ENCODE measurements around the gene IQGAP1.

The IQGAP1 gene

DNA sequence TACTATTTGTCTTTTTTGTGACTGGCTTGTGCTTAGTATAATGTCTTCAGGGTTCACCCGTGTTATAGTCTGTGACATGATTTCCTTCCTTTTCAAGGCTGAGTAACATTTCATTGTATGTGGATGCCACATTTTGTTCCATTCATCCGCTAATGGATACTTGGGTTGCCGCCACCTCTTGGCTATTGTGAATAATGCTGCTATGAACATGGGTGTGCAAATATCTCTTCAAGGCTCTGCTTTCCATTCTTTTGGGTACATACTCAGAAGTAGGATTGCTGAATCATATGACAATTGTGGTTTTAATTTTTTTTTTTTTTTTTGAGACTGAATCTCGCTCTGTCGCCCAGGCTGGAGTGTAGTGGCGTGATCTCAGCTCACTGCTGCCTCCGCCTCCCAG, 157.1 kb downstream of the IQGAP1 start:
- DNase-seq (ENCODE audit: extremely low spot score) = no peak
- CTCF ChIA-PET = no interaction called here
- POLR2A ChIA-PET = no interaction called here
- TF ChIP-seq BHLHE40 (IDR thresholded peaks at IDR 0.05; ENCODE audit: borderline replicate concordance) (no peak), HDGF (IDR thresholded peaks at IDR 0.05; ENCODE audit: borderline replicate concordance) (no peak), ELF4 (IDR thresholded peaks at IDR 0.05) (no peak), NFRKB (IDR thresholded peaks at IDR 0.05) (no peak), FOXA1 (IDR thresholded peaks at IDR 0.05) (no peak), ZNF384 (IDR thresholded peaks at IDR 0.05) (no peak), LEF1 (IDR thresholded peaks at IDR 0.05; ENCODE audit: borderline replicate concordance) (no peak), ARNT (IDR thresholded peaks at IDR 0.05) (no peak), SP1 (IDR thresholded peaks at IDR 0.05) (no peak), TARDBP (IDR thresholded peaks at IDR 0.05) (no peak), CTBP1 (IDR thresholded peaks at IDR 0.05; ENCODE audit: borderline replicate concordance) (no peak), FOXK2 (IDR thresholded peaks at IDR 0.05) (no peak), L3MBTL2 (conservative IDR thresholded peaks at IDR 0.05) (no peak), FOXM1 (IDR thresholded peaks at IDR 0.05; ENCODE audit: borderline replicate concordance) (no peak)
- TF ChIP-seq, protein P1, sequence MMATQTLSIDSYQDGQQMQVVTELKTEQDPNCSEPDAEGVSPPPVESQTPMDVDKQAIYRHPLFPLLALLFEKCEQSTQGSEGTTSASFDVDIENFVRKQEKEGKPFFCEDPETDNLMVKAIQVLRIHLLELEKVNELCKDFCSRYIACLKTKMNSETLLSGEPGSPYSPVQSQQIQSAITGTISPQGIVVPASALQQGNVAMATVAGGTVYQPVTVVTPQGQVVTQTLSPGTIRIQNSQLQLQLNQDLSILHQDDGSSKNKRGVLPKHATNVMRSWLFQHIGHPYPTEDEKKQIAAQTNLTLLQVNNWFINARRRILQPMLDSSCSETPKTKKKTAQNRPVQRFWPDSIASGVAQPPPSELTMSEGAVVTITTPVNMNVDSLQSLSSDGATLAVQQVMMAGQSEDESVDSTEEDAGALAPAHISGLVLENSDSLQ (IDR thresholded peaks at IDR 0.05) = no peak

- CTCF ChIA-PET = no interaction called here
- POLR2A ChIA-PET = no interaction called here
- no peak for DNase-seq (ENCODE audit: extremely low spot score)
- TF ChIP-seq, protein P1 (IDR thresholded peaks at IDR 0.05) = no peak
- TF ChIP-seq NFRKB (IDR thresholded peaks at IDR 0.05) (no peak), FOXK2 (IDR thresholded peaks at IDR 0.05) (no peak), ARNT (IDR thresholded peaks at IDR 0.05) (no peak), LEF1 (IDR thresholded peaks at IDR 0.05; ENCODE audit: borderline replicate concordance) (no peak), SP1 (IDR thresholded peaks at IDR 0.05) (no peak), CTBP1 (IDR thresholded peaks at IDR 0.05; ENCODE audit: borderline replicate concordance) (no peak), BHLHE40 (IDR thresholded peaks at IDR 0.05; ENCODE audit: borderline replicate concordance) (no peak), L3MBTL2 (conservative IDR thresholded peaks at IDR 0.05) (no peak), FOXM1 (IDR thresholded peaks at IDR 0.05; ENCODE audit: borderline replicate concordance) (no peak)
These were observed 159.5 kb downstream of the IQGAP1 start for GRCh38 chr15:90547540-90547939.

- TF ChIP-seq SUZ12 (IDR thresholded peaks at IDR 0.05) = no peak
- TF ChIP-seq ELF4 (IDR thresholded peaks at IDR 0.05) = no peak
- TF ChIP-seq, protein P1 (IDR thresholded peaks at IDR 0.05) = no peak
- TF ChIP-seq SP1 (IDR thresholded peaks at IDR 0.05) = no peak
- no peak for TF ChIP-seq FOXK2 (IDR thresholded peaks at IDR 0.05)
- no peak for TF ChIP-seq HDGF (IDR thresholded peaks at IDR 0.05; ENCODE audit: borderline replicate concordance)
- TF ChIP-seq ZNF384 (IDR thresholded peaks at IDR 0.05) = no peak
- TF ChIP-seq NFRKB (IDR thresholded peaks at IDR 0.05) = no peak
- no peak for TF ChIP-seq ARNT (IDR thresholded peaks at IDR 0.05)
- no peak for TF ChIP-seq L3MBTL2 (conservative IDR thresholded peaks at IDR 0.05)
- TF ChIP-seq BHLHE40 (IDR thresholded peaks at IDR 0.05; ENCODE audit: borderline replicate concordance) = no peak
- no peak for TF ChIP-seq CTBP1 (IDR thresholded peaks at IDR 0.05; ENCODE audit: borderline replicate concordance)
- TF ChIP-seq LEF1 (IDR thresholded peaks at IDR 0.05; ENCODE audit: borderline replicate concordance) = no peak
- no peak for TF ChIP-seq FOXA1 (IDR thresholded peaks at IDR 0.05)
- CTCF ChIA-PET = no interaction called here
- POLR2A ChIA-PET = no interaction called here
- no peak for DNase-seq (ENCODE audit: extremely low spot score)
These were observed 162.9 kb downstream of the IQGAP1 start for GRCh38 chr15:90550919-90551318.

Measured in HEK293T (cell line).